ENCODE measurements around the gene METRNL.

GRCh38 chr17:83136931-83137330 lies 57.5 kb downstream of the METRNL start:
- TF ChIP-seq CTCF (conservative IDR thresholded peaks at IDR 0.05) (no peak), ZFX (IDR thresholded peaks at IDR 0.05) (no peak)

All from C4-2B (cell line).